ENCODE results near the gene LMO1. TPM values are rescaled to one million over a fixed set of nuclear protein-coding genes. Genes with fewer than 3 reads are reported as not detected.

The LMO1 gene
- total and polyA plus RNA-seq, 9 of the 15 experiments (the other 6 are each of a cell fraction or from before 2014, with no cell fraction given) = not detected

GRCh38 chr11:8293171-8293570 lies 29.5 kb upstream of the LMO1 start:
- Histone ChIP-seq H3K27ac (ENCODE audit: extremely low read depth, low read depth, low read length) (no peak overlapping the region), H4K20me1 (replicated peaks; ENCODE audit: control insufficient read depth, insufficient read depth, low read length) (no peaks in the 10 kb centered on the region), H2AFZ (ENCODE audit: low read depth, low read length) (no peak overlapping the region), H3K9ac (ENCODE audit: insufficient read depth in 1 of 2, low read depth in 2 of 2, low read length in 2 of 2) (no peak overlapping the region), H3K4me3 (no peak overlapping the region), H3K36me3 (ENCODE audit: control insufficient read depth, insufficient read depth, low read length) (no peaks in the 10 kb centered on the region), H3K9me3 (replicated peaks; ENCODE audit: control insufficient read depth, insufficient read depth, low read depth, low read length) (no peaks in the 10 kb centered on the region), H3K27me3 (ENCODE audit: control insufficient read depth in 2 of 2, insufficient read depth in 2 of 2, low read length in 2 of 2) (peaks cover 3 to 55% of the 10 kb centered on the region in 2 experiments; a peak in 3 of 5 replicates), H3K4me2 (ENCODE audit: insufficient read depth, low read length) (no peak overlapping the region), H3K9me1 (ENCODE audit: control insufficient read depth, insufficient read depth, low read length) (no peaks in the 10 kb centered on the region), H3K79me2 (ENCODE audit: control insufficient read depth, insufficient read depth, low read length) (no peaks in the 10 kb centered on the region), H3K4me1 (replicated peaks in 1 of 2; ENCODE audit: control insufficient read depth in 2 of 2, insufficient read depth in 2 of 2, low read length in 2 of 2) (no peaks in the 10 kb centered on the region)
- no TSS peak for BruUV-seq (replicated peaks)
- DNase-seq (ENCODE audit: extremely low read depth in 1 of 4, low spot score in 3 of 4) (no peak), FAIRE-seq (no peak), ATAC-seq (no peak)
- WGBS (ENCODE audit: insufficient coverage, low coverage, missing lambda C conversion rate) = 0% methylated on average over 6 of the region's 7 CpGs
- ChIA-PET POLR2A (no interaction called here), CTCF (ENCODE audit: low intra/inter-chr PET ratio) (no interaction called here)
- in situ Hi-C loops (cut with MboI) = no loop called here
- intact Hi-C loops (cut with micrococcal nuclease) = no loop called here
- TF ChIP-seq ZBTB5 (IDR thresholded peaks at IDR 0.05) = no peak
- TF ChIP-seq, protein P1, sequence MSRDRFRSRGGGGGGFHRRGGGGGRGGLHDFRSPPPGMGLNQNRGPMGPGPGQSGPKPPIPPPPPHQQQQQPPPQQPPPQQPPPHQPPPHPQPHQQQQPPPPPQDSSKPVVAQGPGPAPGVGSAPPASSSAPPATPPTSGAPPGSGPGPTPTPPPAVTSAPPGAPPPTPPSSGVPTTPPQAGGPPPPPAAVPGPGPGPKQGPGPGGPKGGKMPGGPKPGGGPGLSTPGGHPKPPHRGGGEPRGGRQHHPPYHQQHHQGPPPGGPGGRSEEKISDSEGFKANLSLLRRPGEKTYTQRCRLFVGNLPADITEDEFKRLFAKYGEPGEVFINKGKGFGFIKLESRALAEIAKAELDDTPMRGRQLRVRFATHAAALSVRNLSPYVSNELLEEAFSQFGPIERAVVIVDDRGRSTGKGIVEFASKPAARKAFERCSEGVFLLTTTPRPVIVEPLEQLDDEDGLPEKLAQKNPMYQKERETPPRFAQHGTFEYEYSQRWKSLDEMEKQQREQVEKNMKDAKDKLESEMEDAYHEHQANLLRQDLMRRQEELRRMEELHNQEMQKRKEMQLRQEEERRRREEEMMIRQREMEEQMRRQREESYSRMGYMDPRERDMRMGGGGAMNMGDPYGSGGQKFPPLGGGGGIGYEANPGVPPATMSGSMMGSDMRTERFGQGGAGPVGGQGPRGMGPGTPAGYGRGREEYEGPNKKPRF (IDR thresholded peaks at IDR 0.05; ENCODE audit: low read depth, low read length) = no peak
- TF ChIP-seq, protein P2, sequence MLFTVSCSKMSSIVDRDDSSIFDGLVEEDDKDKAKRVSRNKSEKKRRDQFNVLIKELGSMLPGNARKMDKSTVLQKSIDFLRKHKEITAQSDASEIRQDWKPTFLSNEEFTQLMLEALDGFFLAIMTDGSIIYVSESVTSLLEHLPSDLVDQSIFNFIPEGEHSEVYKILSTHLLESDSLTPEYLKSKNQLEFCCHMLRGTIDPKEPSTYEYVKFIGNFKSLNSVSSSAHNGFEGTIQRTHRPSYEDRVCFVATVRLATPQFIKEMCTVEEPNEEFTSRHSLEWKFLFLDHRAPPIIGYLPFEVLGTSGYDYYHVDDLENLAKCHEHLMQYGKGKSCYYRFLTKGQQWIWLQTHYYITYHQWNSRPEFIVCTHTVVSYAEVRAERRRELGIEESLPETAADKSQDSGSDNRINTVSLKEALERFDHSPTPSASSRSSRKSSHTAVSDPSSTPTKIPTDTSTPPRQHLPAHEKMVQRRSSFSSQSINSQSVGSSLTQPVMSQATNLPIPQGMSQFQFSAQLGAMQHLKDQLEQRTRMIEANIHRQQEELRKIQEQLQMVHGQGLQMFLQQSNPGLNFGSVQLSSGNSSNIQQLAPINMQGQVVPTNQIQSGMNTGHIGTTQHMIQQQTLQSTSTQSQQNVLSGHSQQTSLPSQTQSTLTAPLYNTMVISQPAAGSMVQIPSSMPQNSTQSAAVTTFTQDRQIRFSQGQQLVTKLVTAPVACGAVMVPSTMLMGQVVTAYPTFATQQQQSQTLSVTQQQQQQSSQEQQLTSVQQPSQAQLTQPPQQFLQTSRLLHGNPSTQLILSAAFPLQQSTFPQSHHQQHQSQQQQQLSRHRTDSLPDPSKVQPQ (CRISPR knock-in tag; IDR thresholded peaks at IDR 0.05; ENCODE audit: borderline replicate concordance) = no peak
- no peak for TF ChIP-seq CHD1 (IDR thresholded peaks at IDR 0.05; ENCODE audit: low read length)
- no peak for TF ChIP-seq THAP12 (CRISPR knock-in tag; IDR thresholded peaks at IDR 0.05)
- TF ChIP-seq CBFB (CRISPR knock-in tag; IDR thresholded peaks at IDR 0.05) = no peak
- TF ChIP-seq BMI1 (IDR thresholded peaks at IDR 0.05; ENCODE audit: low read length) = no peak
- TF ChIP-seq SAFB2 (IDR thresholded peaks at IDR 0.05; ENCODE audit: borderline replicate concordance, low read depth, low read length, severe bottlenecking) = no peak
- TF ChIP-seq, protein P3, sequence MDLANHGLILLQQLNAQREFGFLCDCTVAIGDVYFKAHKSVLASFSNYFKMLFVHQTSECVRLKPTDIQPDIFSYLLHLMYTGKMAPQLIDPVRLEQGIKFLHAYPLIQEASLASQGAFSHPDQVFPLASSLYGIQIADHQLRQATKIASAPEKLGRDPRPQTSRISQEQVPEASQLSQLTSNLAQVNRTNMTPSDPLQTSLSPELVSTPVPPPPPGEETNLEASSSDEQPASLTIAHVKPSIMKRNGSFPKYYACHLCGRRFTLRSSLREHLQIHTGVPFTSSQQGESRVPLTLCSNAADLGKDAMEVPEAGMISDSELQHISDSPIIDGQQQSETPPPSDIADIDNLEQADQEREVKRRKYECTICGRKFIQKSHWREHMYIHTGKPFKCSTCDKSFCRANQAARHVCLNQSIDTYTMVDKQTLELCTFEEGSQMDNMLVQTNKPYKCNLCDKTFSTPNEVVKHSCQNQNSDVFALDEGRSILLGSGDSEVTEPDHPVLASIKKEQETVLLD (IDR thresholded peaks at IDR 0.05) = no peak
- TF ChIP-seq CBX8 (IDR thresholded peaks at IDR 0.05; ENCODE audit: borderline replicate concordance, extremely low read depth, low read depth, low read length, poor library complexity, severe bottlenecking) = no peak
- no peak for TF ChIP-seq ZFPM2 (CRISPR knock-in tag; IDR thresholded peaks at IDR 0.05)
